BJ (cell line): ENCODE measurements around the gene MBD4. TPM values are rescaled to one million over a fixed set of nuclear protein-coding genes. Genes with fewer than 3 reads are reported as not detected.

Experiments
- CTCF ChIA-PET: fragments of 350-600 bp; formaldehyde crosslinking; extraction: SDS; loops from one replicate; lab custom pipeline; 2021; ENCODE audit warnings: antibody characterized with exemption, inconsistent platforms; lab: Yijun Ruan, JAX
- POLR2A ChIA-PET: fragments of 300-600 bp; sonication (Branson Sonifier 250); formaldehyde crosslinking; extraction: SDS; loops from one replicate; lab custom pipeline; 2021; ENCODE audit warnings: antibody characterized with exemption; lab: Charles Lee
- DNase-seq: peaks from one replicate; pipeline ENCODE4 v3.0.0-alpha.2; 2011; ENCODE audit warnings: low read depth
- H3K27me3 ChIP-seq: 2 replicates; pipeline ENCODE4 v1.6.0; 2011; ENCODE audit warnings: low read length; ENCODE audit not compliant: control insufficient read depth, insufficient read depth
- H3K36me3 ChIP-seq: 2 replicates; pipeline ENCODE4 v1.5.1; 2011; ENCODE audit warnings: low read length; ENCODE audit not compliant: control insufficient read depth, insufficient read depth
- H3K4me3 ChIP-seq: 2 replicates; pipeline ENCODE4 v1.5.1; 2011; ENCODE audit warnings: low read depth, mild to moderate bottlenecking, control low read depth, low read length
- CTCF ChIP-seq: IDR thresholded peaks from 2 replicates; pipeline ENCODE4 v1.5.1; 2011; ENCODE audit warnings: low read depth, mild to moderate bottlenecking, control low read depth, inconsistent platforms, low read length, moderate library complexity; ENCODE audit not compliant: insufficient read depth
- polyA plus RNA-seq: library from polyadenylated mRNA; depleted of rRNA; stranded (reverse); fragments of >200 nt; gene quantifications from 2 replicates; pipeline ENCODE4 v1.2.3, GENCODE V29; 2011

Gene MBD4
- polyA plus RNA-seq, 1 experiment, result 17.5 TPM

DNA sequence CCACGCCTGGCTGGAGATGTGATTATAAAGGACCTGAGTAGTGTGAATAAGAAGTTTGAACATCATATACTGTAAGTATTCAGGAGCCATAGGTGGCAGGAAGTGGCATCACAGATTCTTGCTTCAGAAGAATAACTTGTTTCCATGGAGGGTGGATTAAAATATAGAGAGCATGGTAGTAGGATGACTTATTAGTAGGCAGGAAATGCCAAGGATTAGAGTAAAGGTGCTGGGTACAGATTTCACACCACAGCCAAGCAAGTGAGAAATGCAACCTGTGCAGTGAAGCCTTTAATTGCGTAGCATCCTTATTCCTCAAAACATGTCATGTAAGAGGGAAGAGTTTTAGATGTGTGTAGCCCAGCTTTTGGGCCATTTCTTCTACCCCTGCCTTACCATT lies 31.1 kb upstream of the MBD4 start:
- POLR2A ChIA-PET, result no interaction called here

DNA sequence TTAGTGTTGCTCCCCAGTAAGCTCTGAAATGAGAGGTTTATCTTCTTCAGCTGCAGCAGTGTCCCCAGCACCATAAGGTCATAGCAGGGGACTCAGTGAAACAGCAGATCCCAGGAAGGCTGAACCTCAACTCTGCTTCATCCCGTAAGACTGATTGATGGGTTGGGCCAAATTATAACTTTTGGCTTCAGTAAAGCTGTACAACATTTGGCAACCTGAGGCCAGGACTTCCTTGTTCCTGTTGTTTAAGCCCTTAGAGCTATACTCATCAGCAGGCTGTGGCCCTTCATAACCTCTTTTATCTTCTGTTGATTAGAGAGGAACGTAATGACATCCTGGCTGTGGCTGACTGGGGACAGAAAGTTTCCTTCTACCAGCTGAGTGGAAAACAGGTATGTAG lies 29.3 kb upstream of the MBD4 start:
- ChIA-PET POLR2A (no interaction called here), CTCF (interaction anchor here (2.1 kb wide), 1 partner anchor 85 kb away, joined by 6 read pairs; no protein-coding TSS in a partner anchor)
- no peak for TF ChIP-seq CTCF
- H3K4me3 ChIP-seq, result no peak overlapping the region
- H3K36me3 ChIP-seq, result peaks cover 2% of the 10 kb centered on the region
- H3K27me3 ChIP-seq, result no peaks in the 10 kb centered on the region
- no peak for DNase-seq

More for the DNA sequence above, 31.1 kb upstream of the MBD4 start:
- Histone ChIP-seq H3K27me3 (no peaks in the 10 kb centered on the region), H3K4me3 (no peak overlapping the region), H3K36me3 (no peaks in the 10 kb centered on the region; the same call in 1 of the 2 replicates)
- CTCF ChIA-PET, result no interaction called here
- DNase-seq, result no peak
- no peak for TF ChIP-seq CTCF

GRCh38 chr3:129467932-129468331 lies 28.2 kb upstream of the MBD4 start:
- TF ChIP-seq CTCF, result no peak
- POLR2A ChIA-PET, result no interaction called here
- Histone ChIP-seq H3K36me3 (peaks cover 2% of the 10 kb centered on the region), H3K27me3 (no peaks in the 10 kb centered on the region), H3K4me3 (no peak overlapping the region)
- DNase-seq, result no peak
- CTCF ChIA-PET, result no interaction called here

- ChIA-PET POLR2A (interaction anchor here (0.6 kb wide), 1 partner anchor 33 kb away, joined by 3 read pairs; no protein-coding TSS in a partner anchor), CTCF (interaction anchor here (1.2 to 1.3 kb wide), 2 partner anchors 18 to 24 kb away, joined by 3 to 4 read pairs; partner anchors contain the start of genes IFT122 and MBD4)
- Histone ChIP-seq H3K27me3 (no peaks in the 10 kb centered on the region), H3K4me3 (no peak overlapping the region), H3K36me3 (peaks cover 2% of the 10 kb centered on the region)
- no peak for DNase-seq
- no peak for TF ChIP-seq CTCF
Observed at GRCh38 chr3:129463716-129464115, 24.0 kb upstream of the MBD4 start.

DNA sequence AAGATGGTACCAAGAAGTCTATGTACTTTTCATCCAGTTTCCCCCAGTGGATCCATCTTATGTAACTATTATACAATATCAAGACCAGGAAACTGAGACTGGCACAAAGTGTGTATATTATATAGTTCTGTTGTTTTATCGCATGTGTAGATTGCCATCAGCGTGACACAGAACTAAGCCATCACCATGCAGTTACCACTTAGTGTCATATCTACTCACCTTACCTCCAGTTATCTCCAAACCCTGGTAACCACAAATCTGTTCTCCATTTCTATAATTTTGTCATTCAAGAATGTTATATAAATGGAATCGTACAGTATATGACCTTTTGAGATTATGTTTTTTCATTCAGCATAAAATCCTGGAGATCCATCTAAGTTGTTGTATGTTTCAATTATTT lies 23.3 kb upstream of the MBD4 start:
- Histone ChIP-seq H3K36me3 (peaks cover 2% of the 10 kb centered on the region), H3K27me3 (no peaks in the 10 kb centered on the region), H3K4me3 (no peak overlapping the region)
- TF ChIP-seq CTCF, result no peak
- POLR2A ChIA-PET, result interaction anchor here (0.6 kb wide), 1 partner anchor 32 kb away, joined by 3 read pairs; no protein-coding TSS in a partner anchor
- no peak for DNase-seq
- CTCF ChIA-PET, result no interaction called here
